NT2/D1 (cell line): Measurements from ENCODE around the gene KLRC3.
"Not testable (repeated sequence)": the region's sequence is repeated elsewhere in the genome, so short reads cannot be mapped to it uniquely, and the experiment has no call there.

ENCODE experiments used
- SUZ12 ChIP-seq: IDR thresholded peaks from 2 replicates; pipeline ENCODE4 v1.6.1; 2011; ENCODE audit not compliant: insufficient read length, insufficient read depth; ENCODE audit errors: extremely low read depth
- ZNF274 ChIP-seq: IDR thresholded peaks from 2 replicates; pipeline ENCODE4 v1.6.1; 2011; ENCODE audit warnings: mild to moderate bottlenecking, low read depth, low read length

DNA sequence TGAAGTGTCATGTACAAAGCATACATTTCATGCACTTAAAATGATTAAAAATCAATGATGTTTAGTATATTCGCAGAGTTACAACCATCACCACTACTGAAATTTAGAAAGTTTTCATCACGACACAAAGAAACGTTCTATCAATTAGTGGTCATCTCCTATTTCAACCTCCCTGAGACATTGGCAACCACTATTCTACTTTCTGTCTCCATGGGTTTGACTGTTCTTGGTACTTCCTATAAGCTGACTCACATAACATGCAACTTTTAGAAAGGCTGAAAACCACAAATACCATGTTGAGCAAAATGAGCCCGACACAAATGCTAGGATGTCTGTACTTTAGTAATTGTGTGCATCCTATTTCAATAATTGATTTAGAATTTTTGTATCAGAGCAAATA, 10.2 kb upstream of the KLRC3 start:
- TF ChIP-seq ZNF274, SUZ12: not testable (repeated sequence)
